OCI-LY7 (cell line): ENCODE measurements around the gene RNF213.

ENCODE experiments used
- EZH2phosphoT487 ChIP-seq: fragments of 200-600 bp; sonication (generic); IDR thresholded peaks from 2 replicates; pipeline ENCODE4 v1.6.1; 2018; ENCODE audit warnings: low read depth, borderline replicate concordance, mild to moderate bottlenecking, mixed run types, antibody characterized with exemption, low read length, moderate library complexity, mixed read lengths
- TF ChIP-seq, protein P1 (sequence below): fragments of 200-600 bp; sonication (generic); conservative IDR thresholded peaks from 2 replicates; pipeline ENCODE4 v1.5.1; 2014; ENCODE audit warnings: mild to moderate bottlenecking, antibody characterized with exemption, low read length, moderate library complexity, mixed read lengths

- TF ChIP-seq, protein P1, sequence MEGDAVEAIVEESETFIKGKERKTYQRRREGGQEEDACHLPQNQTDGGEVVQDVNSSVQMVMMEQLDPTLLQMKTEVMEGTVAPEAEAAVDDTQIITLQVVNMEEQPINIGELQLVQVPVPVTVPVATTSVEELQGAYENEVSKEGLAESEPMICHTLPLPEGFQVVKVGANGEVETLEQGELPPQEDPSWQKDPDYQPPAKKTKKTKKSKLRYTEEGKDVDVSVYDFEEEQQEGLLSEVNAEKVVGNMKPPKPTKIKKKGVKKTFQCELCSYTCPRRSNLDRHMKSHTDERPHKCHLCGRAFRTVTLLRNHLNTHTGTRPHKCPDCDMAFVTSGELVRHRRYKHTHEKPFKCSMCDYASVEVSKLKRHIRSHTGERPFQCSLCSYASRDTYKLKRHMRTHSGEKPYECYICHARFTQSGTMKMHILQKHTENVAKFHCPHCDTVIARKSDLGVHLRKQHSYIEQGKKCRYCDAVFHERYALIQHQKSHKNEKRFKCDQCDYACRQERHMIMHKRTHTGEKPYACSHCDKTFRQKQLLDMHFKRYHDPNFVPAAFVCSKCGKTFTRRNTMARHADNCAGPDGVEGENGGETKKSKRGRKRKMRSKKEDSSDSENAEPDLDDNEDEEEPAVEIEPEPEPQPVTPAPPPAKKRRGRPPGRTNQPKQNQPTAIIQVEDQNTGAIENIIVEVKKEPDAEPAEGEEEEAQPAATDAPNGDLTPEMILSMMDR, result no peak
- TF ChIP-seq EZH2phosphoT487, result no peak
Observed at GRCh38 chr17:80328634-80329380, 68.2 kb downstream of the RNF213 start.
